Effector memory CD4-positive, alpha-beta T cell (primary cell): ENCODE data around the gene HECA.
"Not testable (repeated sequence)": the region's sequence is repeated elsewhere in the genome, so short reads cannot be mapped to it uniquely, and the experiment has no call there.

Experiments used
- DNase-seq, 3 donors: peaks; one replicate each; pipeline ENCODE4 v3.0.0-alpha.2; 2020
- H3K27ac ChIP-seq: 2 replicates; pipeline ENCODE4 v1.7.0; 2013; ENCODE audit warnings: mild to moderate bottlenecking, low read length, moderate library complexity; ENCODE audit not compliant: insufficient read depth, poor library complexity, severe bottlenecking
- H3K27me3 ChIP-seq: replicated peaks from 2 replicates; pipeline ENCODE4 v1.7.0; 2013; ENCODE audit warnings: mild to moderate bottlenecking, low read length; ENCODE audit not compliant: insufficient read depth, control insufficient read depth, poor library complexity, severe bottlenecking
- H3K36me3 ChIP-seq: 2 replicates; pipeline ENCODE4 v1.7.0; 2013; ENCODE audit warnings: mild to moderate bottlenecking, low read length, moderate library complexity; ENCODE audit not compliant: control insufficient read depth, insufficient read depth
- H3K4me1 ChIP-seq: 2 replicates; pipeline ENCODE4 v1.7.0; 2013; ENCODE audit warnings: low read length, mild to moderate bottlenecking; ENCODE audit not compliant: control insufficient read depth, insufficient read depth, poor library complexity, severe bottlenecking
- H3K4me3 ChIP-seq: 2 replicates; pipeline ENCODE4 v1.7.0; 2013; ENCODE audit warnings: low read length, low read depth, mild to moderate bottlenecking; ENCODE audit not compliant: insufficient read depth, poor library complexity, severe bottlenecking
- H3K9me3 ChIP-seq: 2 replicates; pipeline ENCODE4 v1.7.0; 2013; ENCODE audit warnings: mild to moderate bottlenecking, low read length, moderate library complexity; ENCODE audit not compliant: control insufficient read depth

Gene HECA

GRCh38 chr6:139187489-139187888 lies 52.6 kb downstream of the HECA start:
- Histone ChIP-seq H3K4me3 (no peak overlapping the region), H3K27me3 (no peaks in the 10 kb centered on the region), H3K4me1 (no peaks in the 10 kb centered on the region), H3K36me3 (peaks cover 6% of the 10 kb centered on the region), H3K27ac (no peak overlapping the region), H3K9me3 (no peaks in the 10 kb centered on the region)
- DNase-seq = no peak

- DNase-seq = no peak
- peaks cover 4% of the 10 kb centered on the region for H3K36me3 ChIP-seq
Measured at GRCh38 chr6:139189665-139190064, 54.8 kb downstream of the HECA start.

DNA sequence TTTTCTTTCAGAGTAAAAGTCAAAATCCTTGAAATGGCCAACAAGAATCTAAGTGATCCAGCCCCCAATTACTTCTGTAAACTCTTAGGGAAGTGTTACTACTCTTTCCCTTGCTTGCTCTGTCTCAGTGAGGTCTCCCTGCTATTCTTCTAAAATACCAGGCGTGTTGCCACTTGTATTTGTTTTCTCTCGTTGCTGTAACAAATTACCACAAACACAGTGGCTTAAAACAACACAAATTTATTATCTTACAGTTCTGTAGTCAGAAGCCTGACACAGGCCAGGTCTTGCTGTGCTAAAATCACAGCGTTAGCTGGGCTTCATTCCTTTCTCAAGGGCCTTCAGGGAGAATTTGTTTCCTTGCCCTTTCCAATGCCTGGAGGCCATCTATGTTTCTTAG lies 59.9 kb downstream of the HECA start:
- Histone ChIP-seq H3K4me1 (no peaks in the 10 kb centered on the region), H3K9me3 (no peaks in the 10 kb centered on the region), H3K4me3 (no peak overlapping the region), H3K36me3 (no peaks in the 10 kb centered on the region), H3K27me3 (no peaks in the 10 kb centered on the region), H3K27ac (no peak overlapping the region)
- DNase-seq = no peak

More at GRCh38 chr6:139189665-139190064, 54.8 kb downstream of the HECA start:
- H3K27ac ChIP-seq = no peak overlapping the region
- no peaks in the 10 kb centered on the region for H3K27me3 ChIP-seq
- H3K4me1 ChIP-seq = no peaks in the 10 kb centered on the region
- no peak overlapping the region for H3K4me3 ChIP-seq
- no peaks in the 10 kb centered on the region for H3K9me3 ChIP-seq

- Histone ChIP-seq H3K9me3 (no peaks in the 10 kb centered on the region), H3K27me3 (no peaks in the 10 kb centered on the region), H3K4me3 (no peak overlapping the region), H3K27ac (no peak overlapping the region), H3K36me3 (no peaks in the 10 kb centered on the region), H3K4me1 (no peaks in the 10 kb centered on the region)
- DNase-seq = no peak
Measured at GRCh38 chr6:139198529-139199288, 63.8 kb downstream of the HECA start.

GRCh38 chr6:139201378-139201777 lies 66.5 kb downstream of the HECA start:
- no peak overlapping the region for H3K4me3 ChIP-seq
- no peak overlapping the region for H3K27ac ChIP-seq
- no peak for DNase-seq
- H3K27me3 ChIP-seq = no peaks in the 10 kb centered on the region
- H3K9me3 ChIP-seq = no peaks in the 10 kb centered on the region
- H3K4me1 ChIP-seq = no peaks in the 10 kb centered on the region
- H3K36me3 ChIP-seq = no peaks in the 10 kb centered on the region

DNA sequence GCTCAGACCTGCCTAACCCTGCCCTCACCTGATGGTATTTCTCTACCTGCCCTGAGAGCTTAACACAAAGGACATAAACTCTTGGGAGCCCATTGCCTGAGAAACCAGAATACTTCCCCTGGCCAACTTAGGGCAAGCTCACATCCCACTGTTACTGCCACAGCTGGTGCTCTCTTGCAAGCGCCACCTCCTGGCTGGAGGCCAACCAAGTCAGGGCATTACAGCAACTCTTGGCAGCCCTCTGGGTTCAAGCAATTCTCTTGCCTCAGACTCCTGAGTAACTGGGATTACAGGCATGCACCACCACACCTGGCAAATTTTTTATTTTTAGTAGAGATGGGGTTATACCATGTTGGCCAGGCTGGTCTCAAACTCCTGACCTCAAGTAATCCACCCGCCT lies 70.1 kb downstream of the HECA start:
- DNase-seq = no peak
- Histone ChIP-seq H3K9me3 (no peaks in the 10 kb centered on the region), H3K27ac (no peak overlapping the region), H3K4me1 (no peaks in the 10 kb centered on the region), H3K4me3 (no peak overlapping the region), H3K36me3 (no peaks in the 10 kb centered on the region), H3K27me3 (no peaks in the 10 kb centered on the region)

DNA sequence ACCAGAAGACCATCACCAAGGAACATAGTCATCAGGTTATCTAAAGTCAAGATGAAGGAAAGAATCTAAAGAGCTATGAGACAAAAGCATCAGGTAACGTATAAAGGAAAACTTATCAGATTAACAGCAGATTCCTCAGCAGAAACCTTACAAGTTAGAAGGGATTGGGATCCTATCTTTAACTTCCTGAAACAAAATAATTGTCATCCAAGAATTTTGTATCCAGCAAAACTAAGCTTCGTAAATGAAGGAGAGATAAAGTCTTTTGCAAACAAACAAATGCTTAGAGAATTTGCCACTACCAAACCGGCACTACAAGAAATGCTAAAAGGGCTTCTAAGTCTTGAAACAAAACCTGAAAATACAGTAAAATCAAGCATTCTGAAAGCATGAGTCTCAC lies 71.0 kb downstream of the HECA start:
- no peak for DNase-seq
- no peaks in the 10 kb centered on the region for H3K27me3 ChIP-seq
- H3K4me1 ChIP-seq = no peaks in the 10 kb centered on the region
- H3K9me3 ChIP-seq = no peaks in the 10 kb centered on the region
- H3K27ac ChIP-seq = no peak overlapping the region
- no peaks in the 10 kb centered on the region for H3K36me3 ChIP-seq
- no peak overlapping the region for H3K4me3 ChIP-seq

- H3K4me1 ChIP-seq, H3K4me3 ChIP-seq, H3K27me3 ChIP-seq, H3K36me3 ChIP-seq, H3K9me3 ChIP-seq, DNase-seq, H3K27ac ChIP-seq: not testable (repeated sequence)
Measured at GRCh38 chr6:139210766-139211165, 75.9 kb downstream of the HECA start.

- not testable (repeated sequence) for H3K9me3 ChIP-seq, H3K27me3 ChIP-seq, H3K4me1 ChIP-seq, H3K36me3 ChIP-seq, H3K27ac ChIP-seq, DNase-seq, H3K4me3 ChIP-seq
Measured at GRCh38 chr6:139212460-139212859, 77.6 kb downstream of the HECA start.

- Histone ChIP-seq H3K27ac (peak overlapping the region; percentile 5), H3K27me3 (no peaks in the 10 kb centered on the region), H3K4me3 (no peak overlapping the region), H3K36me3 (no peaks in the 10 kb centered on the region), H3K4me1 (peaks cover 5% of the 10 kb centered on the region), H3K9me3 (no peaks in the 10 kb centered on the region)
- DNase-seq = peak; percentile 30 to 46 (median 38)
Measured at GRCh38 chr6:139219271-139219729, 84.4 kb downstream of the HECA start.
